IPS-NIHi7 (cell line): ENCODE results near the gene STX8.
A peak's percentile ranks its signal among the peaks of the same experiment; 100 is the strongest.

ENCODE experiments used
- DNase-seq: peaks from one replicate; pipeline ENCODE4 v3.0.0; 2012; ENCODE audit warnings: mixed read lengths; ENCODE audit errors: extremely low spot score

Gene STX8

GRCh38 chr17:9228408-9229159 is 347.0 kb downstream of the STX8 start:
- DNase-seq, result no peak

- no peak for DNase-seq
These were observed 347.7 kb downstream of the STX8 start for GRCh38 chr17:9227819-9228407.

GRCh38 chr17:9226794-9227135 is 348.9 kb downstream of the STX8 start:
- DNase-seq, result no peak

- no peak for DNase-seq
These were observed 349.4 kb downstream of the STX8 start for GRCh38 chr17:9226130-9226793.

GRCh38 chr17:9225305-9226101 is 350.1 kb downstream of the STX8 start:
- peak; percentile 81 for DNase-seq

- DNase-seq, result no peak
These were observed 351.1 kb downstream of the STX8 start for GRCh38 chr17:9224485-9224884.

- no peak for DNase-seq
These were observed 352.1 kb downstream of the STX8 start for GRCh38 chr17:9223531-9223930.

- no peak for DNase-seq
These were observed 353.8 kb downstream of the STX8 start for GRCh38 chr17:9221922-9222180.

- DNase-seq, result no peak
These were observed 354.3 kb downstream of the STX8 start for GRCh38 chr17:9221147-9221921.

GRCh38 chr17:9220398-9221146 is 355.0 kb downstream of the STX8 start:
- DNase-seq, result no peak

GRCh38 chr17:9219631-9220397 is 355.8 kb downstream of the STX8 start:
- DNase-seq, result no peak

- no peak for DNase-seq
These were observed 356.7 kb downstream of the STX8 start for GRCh38 chr17:9218911-9219310.

GRCh38 chr17:9218064-9218635 is 357.5 kb downstream of the STX8 start:
- no peak for DNase-seq

GRCh38 chr17:9217151-9218056 is 358.2 kb downstream of the STX8 start:
- DNase-seq, result no peak

- DNase-seq, result no peak
These were observed 360.2 kb downstream of the STX8 start for GRCh38 chr17:9215465-9215864.

- DNase-seq, result no peak
These were observed 362.3 kb downstream of the STX8 start for GRCh38 chr17:9213303-9213640.

- no peak for DNase-seq
These were observed 363.0 kb downstream of the STX8 start for GRCh38 chr17:9212376-9213302.
